ENCODE measurements around the gene ISG15.
"Not testable (repeated sequence)": the region's sequence is repeated elsewhere in the genome, so short reads cannot be mapped to it uniquely, and the experiment has no call there.

ISG15 gene

DNA sequence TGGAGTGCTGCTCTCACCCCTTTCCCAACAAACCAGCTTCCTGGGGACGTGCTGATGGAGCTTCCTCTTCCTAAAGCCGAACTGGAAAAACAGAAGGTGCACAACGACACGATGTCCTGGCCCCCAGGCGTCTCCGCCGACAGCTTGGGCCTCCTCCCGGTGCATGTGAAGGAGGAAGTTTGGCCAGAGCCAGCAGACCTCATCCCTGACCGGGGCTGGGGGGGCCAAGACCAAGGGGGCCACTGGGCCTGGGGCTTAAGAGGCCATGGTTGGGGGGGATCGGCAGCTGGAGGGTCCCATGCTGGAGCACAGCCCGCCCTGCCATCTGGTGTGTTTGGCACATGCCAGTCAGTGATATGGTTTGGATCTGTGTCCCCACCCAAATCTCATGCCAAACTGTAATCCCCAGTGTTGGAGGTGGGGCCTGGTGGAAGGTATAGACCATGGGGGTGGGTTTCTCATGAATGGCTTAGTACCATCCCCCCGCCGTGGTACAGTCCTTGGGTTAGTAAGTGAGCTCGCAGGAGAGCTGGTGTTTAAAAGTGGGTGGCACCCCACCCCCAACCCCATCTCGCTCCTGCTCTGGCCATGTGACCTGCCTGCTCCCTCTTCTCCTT lies 19.8 kb upstream of the ISG15 start:
- DNase-seq (ENCODE audit: low spot score) = no peak
- TF ChIP-seq, protein P1, sequence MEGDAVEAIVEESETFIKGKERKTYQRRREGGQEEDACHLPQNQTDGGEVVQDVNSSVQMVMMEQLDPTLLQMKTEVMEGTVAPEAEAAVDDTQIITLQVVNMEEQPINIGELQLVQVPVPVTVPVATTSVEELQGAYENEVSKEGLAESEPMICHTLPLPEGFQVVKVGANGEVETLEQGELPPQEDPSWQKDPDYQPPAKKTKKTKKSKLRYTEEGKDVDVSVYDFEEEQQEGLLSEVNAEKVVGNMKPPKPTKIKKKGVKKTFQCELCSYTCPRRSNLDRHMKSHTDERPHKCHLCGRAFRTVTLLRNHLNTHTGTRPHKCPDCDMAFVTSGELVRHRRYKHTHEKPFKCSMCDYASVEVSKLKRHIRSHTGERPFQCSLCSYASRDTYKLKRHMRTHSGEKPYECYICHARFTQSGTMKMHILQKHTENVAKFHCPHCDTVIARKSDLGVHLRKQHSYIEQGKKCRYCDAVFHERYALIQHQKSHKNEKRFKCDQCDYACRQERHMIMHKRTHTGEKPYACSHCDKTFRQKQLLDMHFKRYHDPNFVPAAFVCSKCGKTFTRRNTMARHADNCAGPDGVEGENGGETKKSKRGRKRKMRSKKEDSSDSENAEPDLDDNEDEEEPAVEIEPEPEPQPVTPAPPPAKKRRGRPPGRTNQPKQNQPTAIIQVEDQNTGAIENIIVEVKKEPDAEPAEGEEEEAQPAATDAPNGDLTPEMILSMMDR (IDR thresholded peaks at IDR 0.05; ENCODE audit: extremely low read depth, missing control alignments) = no peak

DNA sequence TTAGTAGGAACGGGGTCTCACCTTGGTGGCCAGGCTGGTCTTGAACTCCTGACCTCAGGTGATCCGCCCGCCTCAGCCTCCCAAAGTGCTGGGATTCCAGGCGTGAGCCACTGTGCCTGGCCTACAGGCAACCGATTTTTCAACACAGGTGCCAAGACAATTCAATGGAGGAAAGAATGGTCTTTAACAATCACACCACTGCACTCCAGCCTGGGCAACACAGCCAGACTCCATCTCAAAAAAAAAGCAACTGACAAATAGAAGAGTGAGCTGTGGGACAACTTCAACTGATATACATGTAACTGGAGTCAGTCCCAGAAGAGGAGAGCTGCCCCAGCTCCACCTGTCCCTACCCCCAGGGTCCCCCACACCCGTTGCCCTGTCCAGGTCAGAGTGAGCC lies 18.8 kb upstream of the ISG15 start:
- not testable (repeated sequence) for DNase-seq (ENCODE audit: low spot score)

DNA sequence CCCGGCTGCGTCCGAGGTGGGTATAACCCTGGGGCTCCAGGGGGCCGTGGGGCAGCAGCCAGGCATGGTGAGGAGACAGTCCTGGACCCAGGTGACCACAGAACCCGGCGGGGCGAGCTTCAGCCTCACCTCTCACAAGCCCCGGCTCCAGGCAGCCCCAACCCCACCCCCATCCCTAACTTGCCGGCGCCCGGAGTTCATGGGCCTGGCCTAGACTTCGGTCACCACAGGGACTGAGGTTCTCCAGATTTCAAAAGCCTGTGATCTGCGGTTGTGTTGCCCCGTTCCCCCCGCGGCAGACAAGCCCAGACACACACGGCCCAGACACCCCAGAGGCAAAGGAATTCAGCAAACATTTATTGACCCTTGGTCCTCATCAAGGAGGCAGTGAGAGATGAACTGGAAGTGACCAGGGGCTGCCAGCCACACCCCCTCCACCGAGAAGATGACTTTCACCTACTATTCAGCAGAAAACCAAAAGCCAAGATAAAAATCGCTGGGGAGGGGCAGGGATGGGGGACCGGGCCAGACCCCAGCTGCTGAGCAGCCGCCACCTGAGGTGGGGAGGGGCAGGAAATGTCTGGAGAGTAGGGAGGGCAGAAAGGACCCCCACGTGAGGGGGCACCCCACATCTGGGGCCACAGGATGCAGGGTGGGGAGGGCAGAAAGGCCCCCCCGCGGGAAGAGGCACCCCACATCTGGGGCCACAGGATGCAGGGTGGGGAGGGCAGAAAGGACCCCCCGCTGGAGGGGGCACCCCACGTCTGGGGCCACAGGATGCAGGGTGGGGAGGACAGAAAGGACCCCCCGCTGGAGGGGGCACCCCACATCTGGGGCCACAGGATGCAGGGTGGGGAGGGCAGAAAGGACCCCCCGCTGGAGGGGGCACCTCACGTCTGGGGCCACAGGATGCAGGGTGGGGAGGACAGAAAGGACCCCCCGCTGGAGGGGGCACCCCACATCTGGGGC lies 17.3 kb upstream of the ISG15 start:
- DNase-seq (ENCODE audit: low spot score) = no peak
- TF ChIP-seq, protein P1 (IDR thresholded peaks at IDR 0.05; ENCODE audit: extremely low read depth, missing control alignments) = no peak

DNA sequence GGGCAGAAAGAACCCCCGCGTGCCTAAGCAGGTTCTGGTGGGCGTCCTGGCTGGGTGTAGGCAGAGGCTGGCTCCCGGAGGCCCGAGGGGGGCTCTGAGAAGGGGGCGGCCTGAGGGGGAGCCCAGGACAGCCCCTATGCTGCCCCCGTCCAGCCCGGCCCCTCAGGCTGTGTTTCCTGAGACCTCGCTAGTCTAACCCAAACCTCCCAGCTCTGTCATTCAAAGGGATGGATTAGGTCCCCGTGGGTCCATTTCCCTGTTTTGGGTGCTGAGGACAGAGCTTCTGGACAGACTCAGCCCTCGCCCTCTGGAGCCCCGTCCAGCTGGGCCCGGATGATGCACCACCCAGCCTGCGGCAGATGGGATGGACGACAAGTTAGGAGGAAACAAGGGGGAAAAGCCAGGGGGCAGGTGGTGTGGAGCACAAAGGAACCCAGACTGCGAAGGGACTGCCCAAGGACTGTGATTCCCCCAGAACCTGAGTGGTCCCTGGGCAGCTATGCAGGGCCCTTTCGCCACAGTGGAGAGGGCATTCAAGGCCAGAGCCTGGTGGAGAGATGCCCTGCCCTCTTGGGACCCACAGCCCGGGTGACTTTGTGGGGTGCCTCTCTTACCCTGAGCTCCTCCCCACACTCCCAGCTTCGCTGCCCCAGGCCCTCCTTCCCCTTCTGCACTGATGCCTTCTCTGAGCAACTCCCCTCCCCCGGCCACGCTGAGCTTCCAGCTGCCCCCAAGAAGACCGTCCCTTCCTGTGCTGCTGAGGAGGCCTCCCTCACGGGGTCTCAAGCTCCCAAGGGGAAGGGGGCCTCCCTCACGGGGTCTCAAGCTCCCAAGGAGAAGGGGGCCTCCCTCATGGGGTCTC lies 16.2 kb upstream of the ISG15 start:
- no peak for DNase-seq (ENCODE audit: low spot score)
- TF ChIP-seq, protein P1 (IDR thresholded peaks at IDR 0.05; ENCODE audit: extremely low read depth, missing control alignments) = no peak

DNA sequence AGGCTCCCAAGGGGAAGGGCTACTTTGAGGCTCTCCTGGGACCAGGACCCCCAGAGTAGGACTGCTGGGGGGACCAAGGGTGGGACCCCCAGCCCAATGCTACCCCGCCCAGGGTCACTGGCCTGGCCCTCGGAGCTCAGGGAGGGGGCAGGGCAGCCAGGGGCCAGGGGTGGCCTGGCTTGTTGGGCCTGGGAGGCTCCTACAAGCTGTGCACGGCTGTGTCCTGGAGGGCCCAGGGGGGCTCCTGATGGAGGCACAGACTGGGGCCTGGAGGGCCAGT lies 15.6 kb upstream of the ISG15 start:
- TF ChIP-seq, protein P1 (IDR thresholded peaks at IDR 0.05; ENCODE audit: extremely low read depth, missing control alignments) = no peak
- no peak for DNase-seq (ENCODE audit: low spot score)

DNA sequence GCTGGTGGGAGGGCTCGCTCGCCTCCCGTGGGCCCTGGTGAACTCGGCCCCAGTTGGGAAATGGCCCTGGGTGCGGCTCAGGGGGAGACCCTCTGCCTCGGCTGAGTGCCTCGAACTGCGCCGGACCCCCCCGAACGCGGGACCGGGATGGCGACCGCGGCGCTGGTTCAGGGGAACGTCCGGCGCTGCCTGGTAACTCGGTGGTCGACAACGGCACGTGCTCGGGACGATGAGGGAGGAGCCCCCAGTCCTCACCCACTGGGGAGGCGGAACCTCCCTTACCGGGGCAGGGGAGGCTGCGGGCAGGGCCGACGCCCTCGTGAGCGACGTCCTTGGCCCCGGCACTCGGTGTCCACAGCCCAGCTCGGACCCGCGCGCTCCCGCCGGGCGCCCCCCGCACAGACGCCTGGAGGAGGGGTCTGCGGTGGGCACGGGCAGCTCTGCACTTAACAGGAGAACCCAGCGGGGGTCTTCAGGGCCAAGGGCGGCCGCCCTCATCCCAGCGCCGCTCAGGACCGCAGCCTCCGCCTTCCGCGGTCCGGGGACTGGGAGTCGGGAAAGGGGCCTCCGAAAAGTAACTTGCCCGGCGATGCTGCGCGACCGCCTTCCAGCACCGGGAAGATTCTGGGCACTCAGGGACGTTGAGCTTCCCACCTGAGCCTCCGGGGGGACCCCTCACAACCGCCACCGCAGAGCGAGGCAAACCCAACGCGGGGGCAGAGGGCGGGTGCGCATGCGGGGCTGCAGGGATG lies 15.1 kb upstream of the ISG15 start:
- TF ChIP-seq, protein P1 (IDR thresholded peaks at IDR 0.05; ENCODE audit: extremely low read depth, missing control alignments) = no peak
- no peak for DNase-seq (ENCODE audit: low spot score)

DNA sequence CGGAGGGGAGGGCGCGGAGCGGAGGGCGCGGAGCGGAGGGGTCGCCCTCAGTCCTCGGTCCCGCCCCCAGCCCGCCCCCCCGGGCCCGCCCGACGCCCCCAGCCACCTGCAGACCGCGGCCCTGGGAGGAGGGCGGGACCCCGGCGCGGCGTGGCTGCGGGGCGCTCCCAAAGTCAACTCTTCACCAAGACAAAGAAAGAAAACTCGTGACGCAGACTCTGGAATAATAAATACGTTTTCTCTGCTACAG lies 14.6 kb upstream of the ISG15 start:
- TF ChIP-seq, protein P1 (IDR thresholded peaks at IDR 0.05; ENCODE audit: extremely low read depth, missing control alignments) = no peak
- DNase-seq (ENCODE audit: low spot score) = no peak
